Right lobe of liver (tissue), 4 donors: ENCODE measurements around the gene TSPOAP1.

ENCODE experiments used
- POLR2A ChIP-seq: fragments of 450-650 bp; IDR thresholded peaks from one replicate; pipeline ENCODE4 v1.6.1; 2017; ENCODE audit warnings: antibody characterized with exemption, mild to moderate bottlenecking
- TF ChIP-seq, protein P1 (sequence below), 4 donors: fragments of 200-600 bp in 3 of 4; fragments of 450-650 bp in 1 of 4; IDR thresholded peaks; one replicate each; pipeline versions ENCODE4 v1.5.1 to v1.8.0; 2016 to 2022; ENCODE audit warnings: antibody characterized with exemption in 4 of 4, mild to moderate bottlenecking in 2 of 4
- donor health status: DM: no; HTN: no; CAD: no.
- donor health status: DM: no; HTN: no; CAD: no.
- donor health status: DM: no; HTN: yes; CAD: no.

DNA sequence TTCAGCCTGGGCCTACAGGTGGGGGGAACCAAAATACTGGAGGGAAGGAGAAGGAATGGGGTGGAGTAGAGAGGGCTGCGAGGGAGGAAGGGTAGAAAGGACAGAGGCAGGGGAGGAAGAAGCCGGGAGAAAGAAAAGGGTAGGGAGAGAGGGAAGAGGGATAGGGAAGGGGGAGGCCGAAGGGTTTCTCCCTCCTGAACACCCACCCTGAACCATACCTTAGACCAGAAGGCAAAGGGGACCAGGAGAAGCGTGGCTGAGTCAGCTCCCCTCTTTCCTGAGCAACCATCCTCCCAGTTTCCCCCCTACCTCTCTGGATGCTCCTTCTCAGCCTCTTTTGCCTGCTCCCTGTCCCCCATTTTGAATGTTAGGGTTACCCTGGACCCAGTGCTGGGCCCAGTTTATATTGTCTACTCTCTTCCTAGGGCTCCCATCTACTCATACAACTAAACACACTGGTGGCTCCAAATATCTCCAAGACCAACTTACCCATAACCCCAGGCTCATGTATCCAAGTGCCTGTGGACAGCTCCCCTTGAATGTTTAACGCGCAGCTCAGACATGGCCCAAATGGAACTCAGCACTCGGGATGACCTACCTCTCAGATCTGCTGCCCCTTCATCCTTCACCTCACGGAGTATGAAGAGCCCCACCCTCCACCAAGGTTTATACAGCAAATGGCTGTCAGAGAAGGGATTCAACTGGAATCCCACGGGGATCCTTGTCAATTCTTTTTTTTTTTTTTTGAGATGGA lies 7.8 kb downstream of the TSPOAP1 start:
- TF ChIP-seq POLR2A, result no peak
- TF ChIP-seq, protein P1, sequence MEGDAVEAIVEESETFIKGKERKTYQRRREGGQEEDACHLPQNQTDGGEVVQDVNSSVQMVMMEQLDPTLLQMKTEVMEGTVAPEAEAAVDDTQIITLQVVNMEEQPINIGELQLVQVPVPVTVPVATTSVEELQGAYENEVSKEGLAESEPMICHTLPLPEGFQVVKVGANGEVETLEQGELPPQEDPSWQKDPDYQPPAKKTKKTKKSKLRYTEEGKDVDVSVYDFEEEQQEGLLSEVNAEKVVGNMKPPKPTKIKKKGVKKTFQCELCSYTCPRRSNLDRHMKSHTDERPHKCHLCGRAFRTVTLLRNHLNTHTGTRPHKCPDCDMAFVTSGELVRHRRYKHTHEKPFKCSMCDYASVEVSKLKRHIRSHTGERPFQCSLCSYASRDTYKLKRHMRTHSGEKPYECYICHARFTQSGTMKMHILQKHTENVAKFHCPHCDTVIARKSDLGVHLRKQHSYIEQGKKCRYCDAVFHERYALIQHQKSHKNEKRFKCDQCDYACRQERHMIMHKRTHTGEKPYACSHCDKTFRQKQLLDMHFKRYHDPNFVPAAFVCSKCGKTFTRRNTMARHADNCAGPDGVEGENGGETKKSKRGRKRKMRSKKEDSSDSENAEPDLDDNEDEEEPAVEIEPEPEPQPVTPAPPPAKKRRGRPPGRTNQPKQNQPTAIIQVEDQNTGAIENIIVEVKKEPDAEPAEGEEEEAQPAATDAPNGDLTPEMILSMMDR (IDR thresholded peaks at IDR 0.05), result no peak
